Muscle of back (tissue), 11 donors: ENCODE data around the gene XPO5. TPM values are rescaled to one million over a fixed set of nuclear protein-coding genes. Genes with fewer than 3 reads are reported as not detected.
"Not testable (repeated sequence)": the region's sequence is repeated elsewhere in the genome, so short reads cannot be mapped to it uniquely, and the experiment has no call there.

Experiments used
- DNase-seq, 3 donors: peaks; one replicate each; pipeline versions ENCODE4 v3.0.0 to v3.0.0-alpha.2; 2013
- polyA plus RNA-seq, 10 donors: library from polyadenylated mRNA; unstranded; fragments of 120-200 nt; gene quantifications; one replicate each; pipeline ENCODE4 v1.2.1, GENCODE V29; 2013; ENCODE audit not compliant: insufficient read length in 10 of 10

Gene XPO5
- polyA plus RNA-seq, 10 donors, result 19.8 to 37.0 (median 28.1) TPM

DNA sequence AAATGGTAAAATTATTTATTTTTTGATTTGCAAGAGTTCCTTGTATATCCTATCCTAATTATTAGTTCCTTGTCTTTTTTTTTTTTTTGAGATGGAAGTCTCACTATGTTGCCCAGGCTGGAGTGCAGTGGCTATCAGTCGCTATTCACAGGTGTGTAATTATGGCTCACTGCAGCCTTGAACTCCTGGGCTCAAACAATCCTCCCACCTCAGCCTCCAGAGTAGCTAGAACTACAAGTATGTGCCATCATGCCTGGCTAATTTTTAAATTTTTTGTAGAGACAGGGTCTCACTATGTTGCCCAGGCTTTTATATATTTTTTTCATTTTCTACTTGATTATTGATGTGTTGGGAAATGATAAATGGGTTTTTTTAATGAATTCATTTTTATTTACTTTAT is 13.7 kb upstream of the XPO5 start:
- DNase-seq, result not testable (repeated sequence)

- DNase-seq, result no peak
Observed at GRCh38 chr6:43588194-43588593, 12.4 kb upstream of the XPO5 start.

DNA sequence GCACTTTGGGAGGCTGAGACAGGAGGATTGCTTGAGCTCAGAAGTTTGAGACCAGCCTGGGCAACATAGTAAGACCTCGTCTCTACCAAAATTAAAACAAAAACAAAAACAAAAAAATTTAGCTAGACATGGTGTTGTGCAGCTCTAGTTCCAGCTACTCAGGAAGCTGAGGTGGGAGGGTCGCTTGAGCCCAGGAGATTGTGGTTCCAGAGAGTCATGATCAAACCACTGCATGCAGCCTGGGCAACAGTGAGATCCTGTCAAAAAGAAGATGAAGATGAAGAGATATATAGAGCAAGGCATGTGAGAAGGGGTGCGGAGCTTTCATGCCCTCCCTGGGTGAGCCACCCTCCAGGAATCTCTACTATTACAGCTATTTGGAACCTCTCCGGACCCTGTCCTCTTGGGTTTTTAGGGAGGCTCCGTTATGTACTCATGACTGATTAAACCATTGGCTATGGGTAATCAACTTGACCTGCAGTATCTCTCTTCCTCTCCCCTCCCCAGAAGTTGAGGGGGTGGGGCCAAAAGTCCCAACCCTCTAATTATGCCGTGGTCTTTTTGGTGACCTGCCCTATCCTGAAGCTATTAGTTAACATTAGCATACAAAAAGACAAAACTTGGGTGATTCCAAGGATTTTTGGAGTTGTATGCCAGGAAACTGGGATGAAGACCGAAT is 9.2 kb upstream of the XPO5 start:
- DNase-seq, result no peak

GRCh38 chr6:43582911-43583310 is 7.1 kb upstream of the XPO5 start:
- DNase-seq, result no peak

GRCh38 chr6:43579171-43579570 is 3.3 kb upstream of the XPO5 start:
- DNase-seq, result no peak

DNA sequence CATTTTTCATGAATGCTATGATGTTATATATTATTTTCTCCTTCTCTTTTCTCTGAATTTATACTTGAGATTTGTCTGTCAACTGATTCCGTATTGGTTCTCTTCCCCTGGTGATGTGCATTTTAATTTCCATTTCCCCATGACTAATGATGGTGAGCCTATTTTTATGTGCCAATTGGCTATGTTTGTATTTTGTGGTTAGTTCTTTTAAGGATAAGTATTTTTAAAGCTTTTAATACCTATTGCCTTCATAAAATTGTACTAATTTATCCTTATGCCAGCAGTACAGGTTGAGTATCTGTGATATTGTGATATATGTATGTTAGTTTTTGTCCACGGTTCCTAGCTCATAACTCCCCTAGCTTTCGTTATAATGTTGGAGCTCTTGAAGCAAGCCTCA is 2.9 kb upstream of the XPO5 start:
- DNase-seq, result no peak

DNA sequence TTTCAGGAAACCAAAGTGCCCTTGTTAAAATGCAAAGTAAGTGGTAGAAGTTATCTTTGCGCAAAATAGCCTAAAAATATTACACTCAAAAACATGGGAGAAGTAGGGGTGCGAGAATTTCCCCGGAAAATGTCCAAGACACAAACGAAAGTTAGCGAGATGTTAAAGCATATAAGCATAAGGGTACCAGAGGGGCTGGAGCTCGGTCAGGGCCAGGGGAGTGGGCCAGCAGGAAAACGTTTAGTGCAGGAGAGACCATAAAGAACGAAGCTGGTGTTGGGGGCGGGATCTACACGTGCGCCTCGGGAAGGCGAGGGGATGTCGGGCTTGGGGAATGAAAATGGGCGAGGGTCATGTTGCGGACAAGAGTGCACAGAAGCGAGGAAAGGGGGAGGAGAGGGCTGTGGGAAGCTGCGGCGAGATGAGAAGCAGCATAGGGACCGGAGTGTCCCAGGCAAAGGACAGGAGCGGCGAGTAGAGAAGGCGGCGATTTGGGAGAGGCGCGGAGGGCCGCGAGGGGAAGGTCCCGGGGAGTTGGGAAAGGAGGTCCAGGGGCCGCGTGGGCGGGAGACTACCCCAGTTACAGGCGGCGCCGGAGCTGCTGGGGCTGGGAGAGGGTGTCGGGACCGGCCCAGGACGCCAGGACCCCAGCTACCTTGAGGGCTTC is 600 bp downstream of the XPO5 start:
- DNase-seq, result peak in 2 of 3 donors; percentile 3 to 22

DNA sequence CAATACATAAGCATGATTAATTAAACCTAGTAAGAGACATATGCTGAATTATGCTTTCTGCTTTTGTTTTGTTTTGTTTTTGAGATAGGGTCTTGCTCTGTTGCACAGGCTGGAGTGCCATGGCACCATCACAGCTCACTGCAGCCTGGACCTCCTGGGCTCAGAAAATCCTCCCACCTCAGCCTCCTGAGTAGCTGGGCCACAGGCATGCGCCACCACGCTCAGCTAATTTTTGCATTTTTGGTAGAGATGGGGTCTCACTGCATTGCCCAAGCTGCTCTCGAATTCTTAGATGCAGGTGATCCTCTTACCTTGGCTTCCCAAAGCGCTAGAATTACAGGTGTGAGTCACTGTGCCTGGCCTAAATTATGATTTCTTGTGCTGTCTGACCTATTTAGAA is 3.8 kb downstream of the XPO5 start:
- DNase-seq, result no peak

GRCh38 chr6:43570876-43571441 is 4.9 kb downstream of the XPO5 start:
- DNase-seq, result no peak

DNA sequence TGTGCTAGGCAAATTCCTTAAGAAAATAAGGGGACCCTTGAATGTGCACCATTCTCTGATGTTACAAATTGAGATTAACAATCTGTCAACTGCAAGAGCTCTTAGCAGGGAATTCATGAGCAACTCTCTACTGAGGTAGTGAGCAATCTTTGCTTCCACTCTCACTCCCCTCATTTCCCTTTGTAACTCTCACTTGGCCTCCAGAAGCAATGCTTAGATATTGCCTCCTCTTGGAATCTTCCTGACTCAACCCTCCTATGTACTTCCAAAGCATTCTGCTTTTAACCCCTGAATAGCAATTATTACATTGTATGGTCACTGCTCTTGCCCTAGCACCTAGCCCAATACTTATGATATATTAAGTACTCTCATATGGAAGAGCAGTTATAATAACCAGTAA is 16.5 kb downstream of the XPO5 start:
- no peak for DNase-seq

- DNase-seq, result not testable (repeated sequence)
Observed at GRCh38 chr6:43557620-43558019, 18.2 kb downstream of the XPO5 start.

DNA sequence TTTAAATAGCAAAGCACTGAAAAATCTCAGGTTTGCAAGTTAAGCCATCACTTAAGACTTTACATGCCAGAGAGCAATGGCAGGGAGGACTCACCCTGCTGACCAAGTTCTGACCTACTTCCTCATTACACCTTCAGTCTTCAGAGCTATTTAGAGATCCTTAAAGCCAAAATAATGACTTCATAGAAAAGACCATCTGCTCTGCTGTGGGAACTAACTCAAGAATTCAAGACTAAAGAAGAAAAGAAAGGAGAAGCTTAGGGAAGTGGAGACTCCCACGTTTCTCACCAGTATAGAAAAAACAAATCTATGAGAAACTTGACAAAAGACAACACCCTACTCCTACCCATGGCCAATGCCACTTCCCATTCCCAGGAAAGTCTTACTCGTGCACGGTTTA is 28.6 kb downstream of the XPO5 start:
- DNase-seq, result no peak

DNA sequence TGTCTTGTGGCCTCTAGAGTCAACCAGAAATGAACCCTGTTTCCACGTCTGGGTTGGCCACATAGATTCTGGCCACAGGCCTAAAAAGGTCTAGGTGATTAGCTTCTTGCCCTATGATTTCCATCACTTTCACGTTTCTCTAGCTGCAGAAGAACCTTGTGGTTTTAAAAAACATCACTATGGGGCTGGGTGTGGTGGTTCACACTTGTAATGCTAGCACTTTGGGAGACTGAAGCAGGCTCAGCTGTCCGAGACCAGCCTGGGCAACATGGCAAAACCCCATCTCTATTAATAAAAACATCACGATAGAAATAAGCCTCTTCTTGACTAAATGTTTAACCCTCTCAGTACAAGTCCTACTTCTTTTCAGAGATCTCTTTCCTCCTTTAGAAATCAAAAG is 31.4 kb downstream of the XPO5 start:
- DNase-seq, result no peak

DNA sequence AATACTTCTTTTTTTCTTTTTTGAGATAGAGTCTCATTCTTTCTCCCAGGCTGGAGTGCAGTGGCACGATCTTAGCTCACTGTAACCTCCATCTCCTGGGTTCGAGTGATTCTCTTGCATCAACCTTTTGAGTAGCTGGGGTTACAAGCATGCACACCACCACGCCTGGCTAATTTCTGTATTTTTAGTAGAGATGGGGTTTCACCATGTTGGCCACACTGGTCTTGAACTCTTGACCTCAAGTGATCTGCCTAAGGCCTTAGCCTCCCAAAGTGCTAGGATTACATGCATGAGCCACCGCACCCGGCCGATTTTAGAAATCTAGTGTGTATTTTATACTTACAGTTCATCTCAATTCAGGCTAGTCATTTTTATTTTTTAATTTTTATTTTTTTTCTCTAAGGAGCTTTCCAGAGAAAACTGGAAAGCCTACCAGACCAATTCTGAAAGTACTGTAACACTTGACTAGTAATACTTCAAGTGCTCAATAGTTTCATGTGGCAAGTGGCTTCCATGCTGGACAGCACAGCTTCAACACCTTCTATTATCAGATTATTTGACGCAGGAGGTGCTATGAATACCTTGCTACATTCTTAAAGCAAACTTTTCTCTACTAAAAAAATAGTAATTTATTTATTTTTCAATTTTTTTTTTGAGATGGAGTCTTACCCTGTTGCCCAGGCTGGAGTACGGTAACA is 33.9 kb downstream of the XPO5 start:
- no peak for DNase-seq

DNA sequence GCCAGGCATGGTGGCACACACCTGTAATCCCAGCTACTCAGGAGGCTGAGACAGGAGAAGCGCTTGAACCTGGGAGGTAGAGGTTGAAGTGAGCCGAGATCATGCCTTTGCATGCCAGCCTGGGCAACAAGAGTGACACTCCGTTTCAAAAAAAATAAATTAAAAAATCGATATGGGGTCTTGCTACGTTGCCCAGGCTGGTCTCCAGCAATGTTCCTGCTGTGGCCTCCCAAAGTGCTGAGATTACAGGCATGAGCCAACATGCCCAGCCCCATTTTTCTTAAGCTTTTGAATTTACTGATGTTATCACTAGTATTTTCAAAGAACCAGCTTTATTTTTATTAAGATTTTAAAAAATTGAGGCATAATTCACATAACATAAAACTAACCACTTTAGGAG is 35.3 kb downstream of the XPO5 start:
- no peak for DNase-seq

- not testable (repeated sequence) for DNase-seq
Observed at GRCh38 chr6:43539409-43539808, 36.4 kb downstream of the XPO5 start.

DNA sequence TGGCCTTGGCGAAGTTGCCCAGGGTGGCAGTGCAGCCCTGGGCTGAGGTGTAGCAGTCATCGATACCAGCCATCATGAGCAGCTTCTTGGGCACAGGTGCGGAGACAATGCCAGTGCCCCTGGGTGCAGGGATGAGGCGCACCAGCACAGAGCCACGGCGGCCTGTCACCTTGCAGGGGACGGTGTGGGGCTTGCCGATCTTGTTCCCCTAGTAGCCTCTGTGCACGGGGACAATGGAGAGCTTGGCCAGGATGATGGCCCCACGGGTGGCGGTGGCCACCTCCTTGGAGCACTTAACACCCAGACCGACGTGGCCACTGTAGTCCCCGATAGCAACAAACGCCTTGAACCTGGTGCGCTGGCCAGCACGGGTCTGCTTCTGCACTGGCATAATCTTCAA is 36.9 kb downstream of the XPO5 start:
- DNase-seq, result not testable (repeated sequence)

DNA sequence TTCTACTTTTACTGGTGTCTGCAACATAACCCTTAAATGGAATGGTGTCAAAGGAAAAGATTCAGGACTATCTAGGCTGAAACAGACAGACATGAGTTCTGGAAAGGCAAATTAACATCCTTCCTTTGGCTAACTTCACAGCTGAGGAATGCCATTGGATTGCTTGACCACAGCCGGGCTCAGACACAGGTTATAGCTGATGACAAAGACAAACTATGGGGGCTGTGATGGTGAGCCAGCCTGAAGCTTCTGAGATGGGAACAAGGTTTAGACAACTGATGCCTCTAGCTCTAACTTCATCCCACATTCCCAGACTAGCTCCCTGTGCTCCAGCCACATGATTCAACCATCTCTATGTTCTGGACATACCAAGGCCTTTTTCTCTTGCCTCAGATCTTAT is 43.6 kb downstream of the XPO5 start:
- DNase-seq, result no peak

DNA sequence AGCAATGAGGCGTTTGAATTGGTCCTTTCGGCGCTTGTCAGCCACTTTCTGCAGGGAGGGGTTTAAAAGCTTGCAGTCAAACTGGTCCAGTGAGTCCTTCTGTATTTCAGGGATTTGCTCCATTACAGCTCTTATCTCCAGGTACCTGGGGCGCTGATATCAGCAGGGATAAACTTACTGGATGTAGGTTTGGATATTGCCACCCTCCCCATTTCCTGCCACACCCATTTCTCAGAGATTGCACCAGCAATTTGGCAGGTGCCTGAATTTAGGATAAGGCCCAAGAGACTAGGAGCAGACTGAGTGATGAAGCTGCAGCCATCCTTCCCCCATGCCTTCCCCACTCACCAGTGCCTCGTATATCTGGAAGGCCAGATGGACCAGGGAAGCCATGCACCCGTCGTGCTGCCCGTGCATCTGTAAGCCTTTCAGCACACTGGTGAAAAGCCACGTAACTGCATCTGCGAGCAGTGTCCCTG is 51.3 kb downstream of the XPO5 start:
- DNase-seq, result no peak

GRCh38 chr6:43523284-43523683 is 52.6 kb downstream of the XPO5 start:
- no peak for DNase-seq

DNA sequence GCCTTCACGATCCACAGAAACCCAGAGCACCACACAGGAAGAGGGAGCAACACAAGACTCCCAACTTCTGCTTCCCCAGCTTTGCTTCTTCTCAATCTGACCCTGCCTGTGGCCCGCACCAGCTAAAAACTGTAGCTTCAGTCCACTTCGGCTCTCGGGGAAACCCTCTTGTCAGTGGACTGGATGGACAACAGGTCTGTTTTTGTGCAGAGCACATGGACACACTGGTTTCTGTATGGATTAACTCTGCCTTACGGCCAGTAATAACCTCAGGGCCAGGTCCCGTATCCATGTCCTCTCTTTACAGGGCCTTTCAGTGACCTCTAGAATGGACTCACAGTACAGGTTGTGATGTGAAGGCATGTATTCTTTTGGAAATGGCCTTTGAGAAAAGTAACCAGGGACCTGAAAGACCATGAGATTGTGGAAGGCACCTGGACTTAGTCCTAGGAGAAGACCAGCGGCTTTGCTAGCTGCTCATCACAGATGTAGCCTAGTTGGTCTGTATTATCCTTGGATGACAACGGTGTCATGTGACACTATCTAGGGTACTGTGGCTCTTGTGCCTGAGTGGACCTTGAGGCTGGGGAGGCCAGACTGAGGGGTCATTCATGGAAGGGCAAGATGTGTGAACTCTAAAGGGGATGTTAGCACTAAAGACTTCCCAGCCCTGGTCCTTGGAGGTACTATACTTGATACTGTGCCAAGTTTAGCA is 53.1 kb downstream of the XPO5 start:
- no peak for DNase-seq

GRCh38 chr6:43521836-43522235 is 54.0 kb downstream of the XPO5 start:
- DNase-seq, result no peak
